NCI-H1930 (cell line): Measurements from ENCODE around the gene AOPEP.

Source experiments
- DNase-seq, 2 experiments: peaks; one replicate each; lab custom pipeline; 2025; lab: John Stamatoyannopoulos, UW

AOPEP gene

DNA sequence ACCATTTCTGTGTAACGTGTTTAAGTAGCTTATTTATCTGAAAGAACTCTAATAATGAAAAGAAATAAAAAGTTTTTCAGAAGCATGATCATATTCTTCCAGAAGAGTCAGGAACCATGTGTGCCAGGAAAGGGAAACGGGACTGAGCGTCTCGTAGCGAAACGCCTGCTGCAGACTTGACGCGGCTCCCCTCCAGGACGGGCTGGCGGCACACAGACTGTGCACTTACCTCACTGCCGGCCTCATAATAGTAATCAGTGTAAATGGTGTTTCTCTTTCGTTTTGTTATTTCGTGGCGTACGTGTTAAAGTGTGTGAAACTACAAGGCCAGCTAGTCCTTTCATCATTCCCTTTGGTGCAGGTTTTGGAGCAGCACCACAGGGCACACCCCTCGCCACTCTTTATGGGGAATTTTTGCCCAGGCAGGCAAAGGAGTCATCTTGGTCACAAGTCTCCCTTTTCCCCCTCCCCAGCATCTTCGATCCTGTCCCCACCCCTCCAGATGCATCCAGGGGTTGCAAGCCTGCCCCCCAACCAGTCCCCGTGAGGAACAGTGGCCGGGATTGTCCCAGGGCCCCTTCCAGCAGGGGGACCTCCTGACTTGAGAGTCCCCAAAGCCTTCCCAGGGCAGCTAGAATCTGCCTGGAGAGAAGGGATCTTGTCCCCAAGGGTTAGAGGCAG lies 357.9 kb downstream of the AOPEP start:
- no peak for DNase-seq

DNA sequence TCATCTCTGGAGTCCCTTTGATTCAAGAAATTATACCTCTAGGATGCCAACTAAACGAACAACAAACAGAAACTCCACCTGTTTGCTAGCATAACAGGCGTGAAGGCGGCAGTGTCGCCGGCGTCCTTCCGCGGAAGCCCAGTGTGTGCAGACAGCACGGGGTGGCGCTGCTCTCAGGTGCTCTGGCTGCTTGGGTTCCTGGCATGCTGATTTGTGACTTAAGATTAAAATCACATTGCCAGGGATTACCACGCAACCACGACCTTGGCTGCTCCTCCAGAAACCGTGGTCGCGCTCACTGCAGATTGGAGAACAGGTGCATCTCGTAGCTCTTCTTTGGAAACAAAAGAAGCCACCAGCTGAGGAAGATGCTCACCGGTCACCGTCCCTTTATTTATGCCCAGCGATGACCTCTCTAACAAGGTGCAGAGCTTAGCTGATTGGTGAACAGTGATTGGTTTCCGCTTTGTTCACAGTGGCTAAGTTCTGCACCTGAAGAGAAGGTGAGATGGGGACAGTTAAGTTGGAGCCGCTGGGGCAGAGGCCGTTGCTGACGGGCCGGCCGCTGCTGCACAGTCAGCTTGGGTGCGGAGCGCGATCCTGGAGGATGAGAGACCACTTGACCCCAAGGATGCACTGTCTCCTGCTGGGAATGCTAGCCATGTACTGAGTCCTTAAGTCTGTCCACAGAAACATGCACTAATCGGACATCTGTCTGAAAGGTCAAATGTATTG lies 358.7 kb downstream of the AOPEP start:
- DNase-seq: no peak

DNA sequence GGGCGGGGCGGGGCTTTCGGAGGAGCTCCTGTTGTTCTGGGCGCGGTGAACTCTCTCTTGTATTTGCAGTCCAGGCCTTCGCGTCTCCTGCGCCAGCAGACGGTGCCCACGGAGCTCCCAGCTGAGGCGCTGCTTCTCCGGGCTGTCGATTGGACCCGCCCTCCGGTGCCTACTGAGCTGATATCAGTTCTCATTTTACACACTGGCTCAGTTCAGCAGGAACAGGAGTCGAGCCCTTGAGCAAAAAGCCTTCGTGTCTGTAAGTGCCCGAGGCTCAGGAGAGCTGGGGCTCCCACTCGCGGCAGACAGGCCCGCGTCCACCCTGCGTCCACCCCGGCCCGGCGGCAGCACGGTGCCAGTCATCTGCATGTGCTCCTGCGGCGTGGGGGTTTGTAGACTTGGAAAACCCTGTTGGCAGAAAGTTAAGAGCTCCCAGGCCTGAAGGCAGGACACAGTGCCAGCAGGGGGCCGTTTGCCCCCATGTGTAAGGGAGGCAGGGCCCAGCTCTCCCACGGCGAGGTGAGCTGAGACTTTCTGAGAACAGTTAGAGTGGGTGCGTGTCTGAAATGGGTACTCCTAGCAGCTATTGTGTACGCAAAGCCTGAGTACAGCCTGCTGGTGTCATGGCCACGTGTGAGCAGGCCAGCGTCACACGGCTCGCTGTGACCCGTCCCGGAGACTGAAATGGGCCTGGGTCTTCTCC lies 359.5 kb downstream of the AOPEP start:
- DNase-seq: no peak

DNA sequence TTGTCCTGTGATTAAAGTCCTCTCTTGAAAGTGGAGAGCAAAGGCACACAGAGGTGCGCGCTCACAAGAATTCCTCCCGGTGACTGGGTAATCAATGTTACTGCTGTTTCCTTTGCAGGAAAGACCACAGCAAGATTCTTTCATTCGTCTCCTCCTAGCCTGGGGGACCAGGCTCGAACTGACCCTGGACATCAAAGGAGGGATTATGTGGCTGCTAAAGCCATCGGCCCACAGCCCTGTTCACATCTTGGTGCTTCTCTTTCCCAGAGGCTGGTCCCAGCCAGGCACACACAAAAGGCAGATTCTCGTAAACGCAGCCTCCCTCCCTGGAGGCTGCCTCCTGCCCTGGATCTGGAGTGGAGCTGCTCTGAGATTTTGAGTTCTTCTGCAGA lies 360.1 kb downstream of the AOPEP start:
- no peak for DNase-seq

DNA sequence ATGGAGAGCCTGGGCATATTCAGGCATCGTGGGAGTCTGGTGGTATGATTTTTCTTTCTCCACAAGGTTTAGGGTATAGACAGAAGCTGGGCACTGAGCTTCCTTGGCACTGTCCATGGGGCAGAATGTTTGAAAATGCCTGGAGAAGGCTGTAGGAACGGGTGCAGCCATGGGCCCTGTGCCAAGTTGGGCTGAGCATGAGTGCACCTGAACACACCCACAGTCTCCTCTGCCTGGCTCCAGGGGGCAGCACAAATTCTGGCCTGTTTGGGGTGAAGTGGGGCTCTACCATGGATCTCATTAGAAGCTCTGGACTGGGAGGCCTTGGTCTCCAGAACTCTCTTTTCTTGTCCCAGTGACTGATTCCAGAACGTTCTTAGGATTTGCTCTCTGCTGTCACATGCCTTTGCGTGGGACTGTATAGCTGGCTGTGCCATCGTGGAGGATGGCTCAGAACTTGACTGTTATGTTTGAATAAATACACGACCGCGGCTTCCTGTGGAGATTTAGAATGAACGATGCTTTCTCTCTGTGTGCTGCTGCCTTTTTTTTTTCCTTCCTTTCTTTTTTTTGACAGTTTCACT lies 361.3 kb downstream of the AOPEP start:
- no peak for DNase-seq

DNA sequence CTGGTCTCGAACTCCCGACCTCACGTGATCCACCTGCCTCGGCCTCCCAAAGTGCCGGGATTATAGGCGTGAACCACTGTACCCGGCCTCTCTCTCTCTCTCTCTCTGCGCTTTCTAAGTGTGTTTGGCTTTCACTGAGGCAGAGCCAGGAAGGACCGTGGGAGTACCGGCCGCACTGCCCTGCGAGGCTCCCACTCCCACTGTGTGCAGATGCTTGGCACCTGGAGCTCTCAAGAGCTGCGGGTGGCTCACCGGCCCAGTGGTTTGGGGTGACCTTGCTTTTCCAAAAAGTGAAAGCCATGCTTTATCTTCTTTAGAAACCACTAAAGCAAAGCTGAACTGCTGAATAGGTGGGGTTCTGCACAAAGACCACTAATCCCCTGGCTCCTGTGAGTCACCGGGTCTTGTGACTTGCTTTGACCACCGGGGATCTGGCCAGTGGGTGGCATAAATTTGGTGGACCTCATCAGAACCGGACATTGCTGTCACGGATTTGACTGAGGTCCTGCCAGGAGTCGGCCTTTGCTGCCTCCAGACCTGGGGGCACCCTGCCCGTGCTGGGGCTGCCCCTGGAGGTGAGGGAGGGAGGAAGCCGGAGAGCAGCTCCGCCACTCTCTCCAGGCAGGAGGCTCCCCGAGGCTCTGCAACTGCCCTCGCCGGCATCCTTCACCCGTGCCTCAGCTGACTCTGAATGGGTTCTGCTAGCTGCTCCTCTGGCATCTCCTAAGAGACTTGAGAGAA lies 362.1 kb downstream of the AOPEP start:
- DNase-seq: no peak

DNA sequence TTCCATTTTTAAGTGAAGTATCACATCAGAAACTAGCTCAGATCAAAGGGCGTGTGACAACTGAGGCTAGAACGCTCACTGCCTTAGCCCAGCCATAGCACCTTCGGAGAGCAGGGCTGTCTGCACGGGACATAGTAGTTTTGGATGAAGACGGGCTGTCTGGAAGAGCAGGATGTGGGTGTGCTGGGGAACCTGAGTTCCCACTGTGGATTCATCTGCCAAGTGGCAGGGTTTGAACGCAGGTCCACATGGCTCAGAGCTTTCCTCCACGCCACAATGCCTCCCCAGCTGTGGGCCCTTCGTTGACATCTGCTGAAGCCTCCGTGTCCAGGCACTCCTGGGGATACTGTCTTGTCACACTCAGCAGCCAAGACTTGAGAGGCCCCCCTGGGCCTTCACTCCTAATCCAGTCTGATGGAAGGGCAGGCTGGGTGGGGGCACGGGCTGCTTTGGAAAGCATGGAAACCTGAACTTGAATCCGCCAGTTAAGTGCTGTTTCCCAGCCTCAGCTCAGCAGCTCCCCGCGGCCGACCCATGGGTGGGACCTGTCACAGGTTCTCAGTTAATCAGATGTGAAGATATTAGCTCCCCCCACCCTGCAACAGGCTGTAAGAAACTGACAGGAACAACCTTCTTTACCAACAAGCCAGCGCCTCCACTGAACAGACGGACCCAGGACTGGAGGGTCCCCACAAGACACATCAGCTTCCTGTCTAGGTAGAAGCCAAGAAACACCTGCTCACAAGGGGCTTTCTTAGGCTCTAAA lies 362.9 kb downstream of the AOPEP start:
- DNase-seq: no peak

DNA sequence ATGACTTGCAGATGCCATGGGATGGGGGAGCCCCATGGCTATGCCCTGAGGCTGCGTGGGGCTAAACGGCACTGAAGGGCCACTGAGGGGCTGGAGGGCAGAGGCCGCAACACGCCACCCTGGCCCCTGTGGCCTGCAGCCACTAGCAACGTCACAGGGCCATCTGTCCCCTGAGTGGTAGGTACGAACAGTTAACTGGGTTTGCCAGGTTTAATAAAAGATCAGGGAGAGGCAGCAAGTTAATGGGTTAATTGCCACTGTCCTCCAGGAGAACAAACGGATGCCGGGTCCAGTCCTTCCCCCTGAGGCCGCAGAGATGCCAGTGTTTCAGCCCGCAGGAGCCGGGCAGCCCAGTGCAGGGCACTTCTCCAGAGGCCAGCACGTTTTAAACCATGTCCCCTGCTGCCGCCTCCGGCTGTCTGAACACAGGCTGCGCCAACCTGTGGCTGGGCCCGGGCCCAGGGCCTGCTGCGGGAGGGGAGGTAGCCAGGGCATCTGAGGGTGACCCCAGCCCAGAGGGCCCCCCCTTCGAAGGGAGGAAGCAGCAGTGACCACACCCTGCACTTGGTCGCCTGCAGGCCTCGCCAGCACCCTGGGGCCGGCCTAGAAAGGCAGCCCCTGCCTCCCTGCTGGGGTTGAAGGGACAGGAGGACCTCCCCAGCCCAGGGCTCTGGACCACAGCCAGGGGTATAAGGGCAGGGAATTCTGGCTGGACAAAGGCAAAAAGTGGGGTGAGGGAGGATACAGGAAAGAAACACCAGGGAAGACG lies 363.7 kb downstream of the AOPEP start:
- DNase-seq: no peak

DNA sequence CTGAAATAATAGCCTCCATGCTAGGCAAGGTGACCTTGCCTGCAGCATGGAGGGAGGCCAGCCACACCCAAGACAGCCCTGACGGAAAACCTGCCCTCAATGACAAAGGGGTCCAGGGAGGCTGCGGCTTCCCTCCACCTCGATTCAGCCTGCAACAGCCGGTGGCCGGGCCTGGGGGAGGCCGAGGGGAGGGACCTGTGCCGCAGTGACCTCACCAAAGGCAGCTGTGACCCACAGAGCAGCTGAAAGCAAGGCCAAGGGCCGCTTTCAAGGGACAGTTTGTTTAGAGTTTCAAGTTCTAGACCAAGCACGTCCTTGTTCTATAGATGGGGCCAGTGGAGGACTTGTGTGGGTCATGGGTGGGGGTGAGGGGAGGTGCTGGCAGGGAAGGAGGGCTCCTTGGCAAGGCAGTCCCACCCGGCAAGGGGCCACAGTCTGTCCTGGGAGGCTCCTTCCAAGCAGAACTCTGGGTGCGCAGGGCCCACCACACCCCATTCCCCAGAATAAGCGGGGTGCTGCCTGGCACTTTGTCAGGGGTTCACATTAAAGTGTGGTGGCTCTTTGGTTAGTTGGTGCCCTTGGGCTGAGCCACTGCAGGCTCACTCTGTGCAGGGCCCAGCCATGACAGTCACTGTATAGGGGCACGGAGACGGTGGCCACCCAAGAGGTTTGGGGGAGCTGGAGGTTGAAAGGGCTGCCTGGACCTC lies 364.5 kb downstream of the AOPEP start:
- no peak for DNase-seq

DNA sequence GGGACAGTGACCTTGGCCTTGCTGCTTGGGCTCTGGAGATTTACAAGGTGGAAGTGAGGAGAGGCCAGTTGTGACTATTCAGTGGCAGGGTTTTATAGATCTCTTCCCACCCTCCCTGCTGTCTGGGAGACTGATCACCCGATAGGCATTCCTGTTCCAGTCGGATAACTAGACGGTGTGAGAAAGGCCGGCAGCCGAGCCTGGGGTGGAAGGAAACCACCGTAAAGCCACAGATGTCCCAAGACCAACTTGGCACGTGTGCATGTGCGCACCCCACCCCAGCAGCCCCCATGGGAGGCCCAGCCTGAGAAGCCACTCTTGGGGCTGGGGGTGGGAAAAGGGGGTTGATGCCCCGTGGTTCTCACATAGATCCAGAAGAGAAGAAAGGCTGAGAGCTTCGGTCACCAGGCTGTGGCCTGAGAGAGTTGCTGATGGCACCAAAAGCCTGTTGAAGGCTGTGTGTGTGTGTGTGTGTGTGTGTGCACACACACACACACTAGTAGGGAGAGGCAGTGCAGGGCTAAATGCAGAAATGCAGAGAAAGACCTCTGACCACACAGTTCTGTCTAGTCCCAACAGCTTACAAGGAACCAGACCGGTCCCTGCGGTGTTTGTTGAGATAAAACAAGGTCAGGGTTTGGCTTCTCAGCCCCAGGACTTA lies 365.2 kb downstream of the AOPEP start:
- DNase-seq: no peak

DNA sequence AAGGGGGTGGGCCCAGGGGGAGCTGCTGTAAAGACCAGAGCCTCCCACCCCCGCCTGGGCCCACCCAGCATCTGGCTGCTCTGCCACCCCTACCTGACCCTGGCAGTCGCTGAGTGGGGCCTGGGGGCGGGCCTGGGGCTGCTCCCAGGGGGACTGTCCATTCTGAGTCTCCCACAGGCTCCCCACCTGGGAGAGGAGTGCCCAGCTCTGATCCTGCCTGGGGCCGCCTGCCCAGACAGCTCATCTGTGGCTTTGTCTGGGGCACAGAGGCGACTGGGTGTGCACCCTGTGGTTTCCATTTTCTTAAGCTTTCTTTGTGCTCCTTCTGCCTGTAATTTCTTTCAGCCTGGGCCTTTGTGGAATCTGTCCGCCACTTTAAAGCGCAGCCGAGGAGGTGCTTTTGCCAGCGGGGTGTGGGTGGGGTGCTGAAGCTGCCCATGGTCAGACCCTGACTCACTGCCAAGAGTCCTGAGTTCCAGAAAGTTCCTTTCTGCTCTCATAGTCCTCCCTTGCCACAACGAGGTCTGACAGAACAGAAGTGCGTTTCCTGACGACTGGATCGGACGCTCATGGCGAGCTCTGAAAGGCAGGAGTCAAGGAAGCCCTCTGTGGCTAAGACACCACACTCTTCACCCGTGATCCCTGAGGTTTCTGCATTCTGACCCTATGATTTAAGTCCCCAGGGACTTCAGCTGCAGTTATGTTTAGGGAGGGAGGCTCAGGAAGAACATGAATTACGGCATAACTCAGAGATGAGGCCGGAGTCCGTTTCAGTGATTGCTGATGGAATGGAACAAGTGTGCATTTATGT lies 366.0 kb downstream of the AOPEP start:
- no peak for DNase-seq

DNA sequence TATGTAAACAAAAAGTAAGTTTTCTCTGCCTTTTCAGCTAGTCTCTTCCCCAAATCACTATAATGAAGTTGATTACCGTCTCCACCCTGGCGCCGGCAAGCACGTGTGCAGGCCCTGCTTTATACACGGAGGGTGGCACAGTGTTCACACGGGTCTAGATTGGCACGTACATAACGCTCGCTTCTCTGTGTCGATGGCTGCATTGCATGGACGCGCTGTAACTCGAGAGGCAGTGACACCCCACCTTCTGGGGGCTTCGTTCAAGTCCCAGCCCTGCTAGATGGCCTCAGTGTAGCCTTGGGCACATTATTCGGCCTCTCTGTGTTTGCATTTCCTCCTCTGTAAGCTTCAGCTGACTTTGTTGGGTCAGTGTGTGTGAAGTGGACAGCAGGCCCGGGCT lies 367.1 kb downstream of the AOPEP start:
- DNase-seq: no peak

DNA sequence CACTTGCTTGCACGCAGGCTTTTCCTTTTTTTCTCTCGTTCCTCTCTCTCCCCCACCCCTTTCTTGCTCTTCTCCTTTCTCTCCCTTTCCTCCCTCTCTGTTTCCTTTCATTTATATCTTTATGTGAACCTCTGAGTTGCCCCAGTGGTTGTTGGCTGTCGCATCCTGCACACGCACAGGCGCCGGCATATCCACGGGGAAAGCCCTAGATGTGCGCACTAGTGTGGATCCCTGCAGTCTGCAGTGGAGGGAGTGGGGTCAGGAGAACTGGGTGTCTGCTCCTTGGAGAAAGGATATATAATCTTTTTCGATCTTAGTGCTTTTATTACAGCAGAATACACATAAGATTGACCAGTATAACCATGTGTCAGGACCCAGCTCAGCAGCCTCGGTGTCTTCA lies 367.5 kb downstream of the AOPEP start:
- DNase-seq: no peak

DNA sequence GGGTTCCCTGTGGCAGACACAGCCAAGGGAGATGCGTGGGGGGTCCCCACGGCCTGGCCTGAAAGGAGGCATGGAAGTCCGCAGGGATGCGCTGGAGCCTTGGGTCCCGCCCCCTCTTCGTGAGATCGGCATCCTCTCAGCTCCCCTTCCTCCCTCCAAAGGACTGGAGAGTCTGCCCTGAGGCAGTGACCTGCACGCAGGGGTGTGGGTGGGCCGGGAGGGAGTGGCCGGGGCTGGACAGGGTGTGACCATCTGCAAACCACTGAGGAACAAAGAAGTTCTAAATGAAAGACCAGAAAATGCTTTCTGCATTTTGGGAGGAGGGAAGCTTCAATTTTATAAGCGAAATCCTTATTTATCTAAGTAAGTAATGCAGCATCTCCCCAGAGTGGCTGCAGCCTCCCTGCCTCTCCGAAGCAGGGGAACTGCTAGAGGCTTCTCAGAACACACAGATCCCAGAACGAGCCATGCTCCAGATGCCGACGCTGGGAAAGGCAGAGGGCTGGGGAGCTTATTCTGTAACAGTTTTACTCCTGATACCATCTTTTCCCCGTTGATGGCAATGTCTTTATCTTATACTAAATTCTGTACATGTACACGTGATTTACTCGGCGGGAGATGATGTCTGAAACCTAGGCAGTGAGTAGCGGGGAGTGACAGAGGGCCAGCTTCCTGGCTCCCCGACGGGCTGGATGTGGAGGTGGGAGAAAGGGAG lies 369.3 kb downstream of the AOPEP start:
- DNase-seq: no peak

DNA sequence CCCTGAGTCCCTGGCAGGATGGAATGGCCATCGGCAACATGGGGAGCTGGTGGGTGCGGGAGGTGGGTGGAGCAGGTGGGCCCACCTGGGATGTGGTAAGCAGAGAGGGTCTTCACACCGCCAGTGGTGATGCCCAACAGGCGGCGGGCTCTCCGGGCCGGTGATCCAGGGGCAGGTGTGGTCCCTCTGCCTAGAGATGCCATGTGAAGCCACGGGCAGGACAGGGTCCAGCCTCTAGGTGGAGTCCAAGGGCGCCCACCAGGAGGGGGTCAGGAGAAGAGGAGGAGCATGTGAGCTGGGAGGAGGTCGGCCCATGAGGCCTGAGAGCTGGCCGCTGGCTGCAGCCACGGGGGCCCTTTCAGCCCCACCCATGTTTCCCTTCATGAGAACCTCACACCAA lies 369.9 kb downstream of the AOPEP start:
- DNase-seq: no peak

DNA sequence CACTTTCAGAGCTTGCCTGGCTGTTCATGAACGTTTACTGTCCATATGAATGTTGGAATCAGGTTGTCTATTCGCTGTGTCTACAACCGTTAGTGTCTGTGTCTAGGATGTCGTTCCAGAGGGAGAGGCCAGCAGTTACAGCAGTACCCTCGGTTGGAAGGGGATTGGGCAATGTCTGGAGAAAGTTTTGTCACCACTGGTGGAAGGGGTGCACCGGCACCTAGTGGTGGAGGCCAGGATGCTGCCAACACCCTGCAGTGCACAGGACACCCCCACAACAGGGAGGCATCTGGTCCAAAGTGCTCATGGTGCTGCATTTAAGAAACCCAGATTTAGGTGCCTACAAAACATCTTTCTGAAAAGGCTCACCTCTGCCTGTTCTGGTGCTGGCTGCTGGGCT lies 370.3 kb downstream of the AOPEP start:
- no peak for DNase-seq

DNA sequence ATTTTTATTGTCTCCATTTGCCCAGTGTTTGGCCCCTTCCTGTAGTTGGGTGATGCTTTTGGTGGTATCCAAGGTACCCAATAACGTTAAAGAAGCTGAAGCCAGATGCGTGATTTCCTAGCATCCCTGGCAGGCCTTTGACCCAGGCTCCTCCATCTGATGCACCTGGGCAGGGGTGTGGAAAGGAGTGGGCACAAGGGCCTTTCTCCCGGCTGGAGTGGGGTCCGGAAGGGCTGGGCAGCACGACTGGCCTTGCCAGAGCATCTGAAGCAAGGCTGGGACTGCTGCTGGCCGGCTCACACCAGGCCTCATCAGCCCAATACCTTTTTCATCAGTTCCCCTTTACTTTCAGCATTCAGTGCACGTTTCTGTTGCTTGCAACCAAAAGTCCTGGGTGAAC lies 370.8 kb downstream of the AOPEP start:
- no peak for DNase-seq

DNA sequence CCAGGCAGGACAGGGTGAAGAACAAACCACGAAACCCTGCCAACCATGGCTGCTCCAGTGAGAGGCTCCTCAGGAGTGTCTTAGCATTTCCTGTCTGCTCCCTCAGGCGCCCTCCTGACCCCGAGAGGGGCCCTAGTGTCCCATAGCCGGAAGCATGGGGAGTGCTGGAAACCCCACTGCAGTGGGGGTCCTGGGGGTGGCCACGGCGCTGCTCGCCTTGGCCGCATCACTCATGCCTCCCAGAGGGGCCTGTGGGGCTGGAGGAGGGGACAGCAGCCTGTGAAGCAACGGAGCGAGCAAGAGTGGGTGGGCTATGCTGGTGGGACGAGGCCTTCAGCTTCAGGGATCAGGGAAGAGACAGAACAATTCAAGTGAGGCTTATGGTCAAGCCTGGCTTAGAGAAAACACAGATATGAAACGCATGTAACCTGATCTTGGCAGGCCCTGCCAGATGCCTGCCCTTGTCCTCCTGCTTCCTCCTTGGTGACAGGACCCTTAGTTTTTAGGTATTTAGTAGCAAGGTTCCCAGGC lies 372.0 kb downstream of the AOPEP start:
- DNase-seq: no peak
